Cerebellar cortex (tissue), 1 donor: ENCODE results near the gene ANKS6.

Experiments
- DNase-seq: peaks from one replicate; pipeline ENCODE4 v3.0.0-alpha.2; 2015; ENCODE audit warnings: low spot score

The ANKS6 gene

DNA sequence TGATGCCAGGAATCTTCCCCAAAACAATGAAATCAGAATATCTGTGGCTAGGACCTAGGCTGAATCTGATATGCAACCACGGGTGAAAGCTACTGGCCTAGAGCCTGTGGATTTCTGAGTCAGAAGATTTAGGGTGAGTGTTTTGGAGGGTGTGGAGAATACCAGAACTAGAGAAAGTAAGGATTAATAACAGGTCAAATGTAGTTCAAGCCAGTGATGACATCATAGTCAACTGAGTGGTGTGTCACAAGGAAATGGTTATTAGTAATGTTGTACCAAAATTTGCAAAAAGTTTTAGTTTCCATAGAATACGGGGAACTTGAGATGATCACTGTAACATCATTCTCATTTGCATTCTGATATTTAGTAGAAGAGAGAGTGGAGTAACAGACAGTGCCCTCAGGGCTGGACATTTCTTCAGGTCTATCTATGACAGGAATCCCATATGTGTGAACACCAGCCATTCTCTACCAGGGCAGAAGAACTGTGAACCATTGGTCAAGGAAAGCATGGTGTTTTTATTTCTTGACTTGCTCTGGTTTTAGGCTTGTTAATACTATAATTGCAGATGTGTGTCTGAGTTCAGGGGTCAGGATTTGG, 14.8 kb upstream of the ANKS6 start:
- DNase-seq: no peak

DNA sequence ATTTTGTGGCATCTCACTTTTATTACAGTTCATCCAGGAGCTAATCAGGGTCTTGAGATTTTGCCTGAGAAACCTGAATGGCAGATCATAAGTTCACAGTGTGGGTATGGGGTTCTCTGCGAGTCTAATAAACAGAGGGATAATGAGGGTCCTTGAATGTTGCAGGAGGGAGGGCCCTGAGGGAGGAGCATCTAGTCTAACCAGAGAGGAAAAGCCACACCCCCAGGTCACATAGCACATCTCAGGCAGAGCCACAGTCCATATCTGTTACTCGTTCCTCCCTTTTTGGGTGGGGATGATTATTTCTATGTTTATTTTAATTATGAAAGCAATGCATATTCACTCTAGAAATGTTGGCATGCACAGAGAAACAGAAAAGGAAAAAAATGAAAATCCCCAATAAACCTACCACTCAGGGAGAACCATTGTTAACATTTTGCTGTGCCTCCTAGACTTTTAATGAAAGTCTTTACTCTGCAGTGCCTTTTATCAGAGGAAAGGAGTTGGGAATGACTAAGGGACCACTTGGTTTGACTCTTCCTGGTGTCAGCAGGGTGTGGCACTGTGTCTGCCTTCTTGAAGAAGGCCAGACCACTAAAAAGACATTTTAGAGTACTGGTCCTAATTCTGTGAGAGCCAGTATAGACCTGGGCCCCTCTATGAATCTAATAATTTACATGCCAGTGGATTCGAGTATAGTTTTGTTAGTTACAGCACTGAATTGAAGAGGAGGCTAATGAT, 13.9 kb upstream of the ANKS6 start:
- no peak for DNase-seq

DNA sequence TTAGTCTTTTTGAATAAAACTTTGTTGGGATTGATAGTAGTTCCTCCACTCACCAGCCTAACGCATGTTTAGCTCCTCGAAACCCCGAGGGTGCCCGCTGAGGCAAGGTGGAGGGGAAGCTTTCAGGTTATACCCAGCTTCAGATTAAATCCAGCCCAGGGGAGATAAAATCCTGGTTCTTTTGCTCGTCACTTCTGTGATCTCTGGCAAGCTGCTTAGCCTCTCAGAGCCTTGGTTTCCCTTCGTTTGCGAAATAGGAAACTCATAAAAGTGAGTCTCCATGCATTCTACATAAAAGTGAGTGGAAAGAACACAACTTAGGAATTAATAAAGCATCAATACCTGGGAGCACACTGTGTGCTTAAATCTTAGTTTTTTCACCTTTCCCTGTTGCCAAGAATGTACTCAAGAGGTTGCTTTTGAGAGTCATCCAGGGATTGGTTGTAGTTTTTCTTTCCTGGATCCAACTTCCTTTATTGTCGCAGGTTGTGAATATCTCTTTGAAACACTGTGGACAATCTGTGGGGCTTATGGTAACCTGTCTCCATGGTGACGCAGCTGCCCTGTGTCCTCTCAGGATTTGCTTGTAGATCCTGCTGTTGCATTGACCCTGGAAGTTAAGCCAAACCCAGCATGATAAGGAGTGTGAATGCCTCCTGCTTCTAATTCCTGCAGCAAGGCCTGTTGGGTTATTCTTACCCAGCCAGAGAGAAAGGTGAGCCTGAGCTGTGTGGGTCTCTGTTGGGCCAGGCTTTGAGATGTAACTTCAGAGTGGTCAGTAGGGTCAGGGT, 13.2 kb upstream of the ANKS6 start:
- peak; percentile 46 for DNase-seq

- DNase-seq: no peak
These were observed 12.5 kb upstream of the ANKS6 start for GRCh38 chr9:98808875-98809274.

- DNase-seq: peak; percentile 49
These were observed 12.1 kb upstream of the ANKS6 start for GRCh38 chr9:98808411-98808815.

DNA sequence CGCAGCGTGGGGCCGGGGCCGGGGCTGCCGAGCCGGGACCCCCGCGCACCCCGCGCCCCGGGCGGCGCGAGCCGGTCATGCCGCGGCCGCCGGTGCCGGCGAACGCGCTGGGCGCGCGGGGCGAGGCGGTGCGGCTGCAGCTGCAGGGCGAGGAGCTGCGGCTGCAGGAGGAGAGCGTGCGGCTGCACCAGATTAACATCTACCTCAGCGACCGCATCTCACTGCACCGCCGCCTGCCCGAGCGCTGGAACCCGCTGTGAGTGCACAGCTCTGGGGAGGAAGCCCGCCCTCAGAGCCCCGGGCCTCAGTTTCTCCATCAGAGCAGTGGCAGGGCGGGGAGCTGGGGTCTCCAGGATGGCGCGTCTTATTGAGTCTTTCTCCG, 11.4 kb upstream of the ANKS6 start:
- no peak for DNase-seq

DNA sequence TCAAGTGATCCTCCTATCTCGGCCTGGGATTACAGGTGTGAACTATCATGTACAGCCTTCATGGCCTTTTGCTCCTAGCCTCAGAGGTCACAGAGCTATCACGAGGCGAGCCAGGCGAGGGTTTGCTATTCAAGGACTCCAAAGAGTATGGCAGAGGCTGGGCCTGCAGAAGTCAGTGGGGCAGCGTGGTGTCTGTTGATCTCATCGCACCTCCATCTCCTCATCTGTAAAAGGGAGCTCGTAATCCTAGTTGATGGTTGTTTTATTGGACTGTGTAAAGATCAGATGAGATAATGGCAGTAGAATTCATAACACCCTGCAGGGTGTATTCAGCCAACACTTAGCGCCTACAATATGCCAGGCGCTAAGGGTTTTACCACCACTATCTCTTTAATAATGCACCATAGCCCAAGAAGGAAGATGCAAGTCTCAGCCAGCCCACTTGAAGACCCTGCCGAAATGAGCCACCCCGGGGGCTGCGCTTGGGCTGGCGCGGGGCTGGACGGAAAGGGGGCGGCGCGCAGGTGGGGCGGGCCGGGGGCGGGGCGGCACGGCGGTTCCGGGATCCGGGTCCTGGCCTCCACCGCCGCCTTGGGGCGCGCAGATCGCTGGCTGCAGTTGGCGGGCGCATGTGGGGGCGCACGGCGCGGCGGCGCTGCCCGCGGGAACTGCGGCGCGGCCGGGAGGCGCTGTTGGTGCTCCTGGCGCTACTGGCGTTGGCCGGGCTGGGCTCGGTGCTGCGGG, 10.9 kb upstream of the ANKS6 start, which contains the start of gene GALNT12:
GALNT12 (plus strand) TSS at position 601 of the 744 bp plus-strand sequence; CDS start at position 630, 29 bp downstream.
- no peak for DNase-seq

DNA sequence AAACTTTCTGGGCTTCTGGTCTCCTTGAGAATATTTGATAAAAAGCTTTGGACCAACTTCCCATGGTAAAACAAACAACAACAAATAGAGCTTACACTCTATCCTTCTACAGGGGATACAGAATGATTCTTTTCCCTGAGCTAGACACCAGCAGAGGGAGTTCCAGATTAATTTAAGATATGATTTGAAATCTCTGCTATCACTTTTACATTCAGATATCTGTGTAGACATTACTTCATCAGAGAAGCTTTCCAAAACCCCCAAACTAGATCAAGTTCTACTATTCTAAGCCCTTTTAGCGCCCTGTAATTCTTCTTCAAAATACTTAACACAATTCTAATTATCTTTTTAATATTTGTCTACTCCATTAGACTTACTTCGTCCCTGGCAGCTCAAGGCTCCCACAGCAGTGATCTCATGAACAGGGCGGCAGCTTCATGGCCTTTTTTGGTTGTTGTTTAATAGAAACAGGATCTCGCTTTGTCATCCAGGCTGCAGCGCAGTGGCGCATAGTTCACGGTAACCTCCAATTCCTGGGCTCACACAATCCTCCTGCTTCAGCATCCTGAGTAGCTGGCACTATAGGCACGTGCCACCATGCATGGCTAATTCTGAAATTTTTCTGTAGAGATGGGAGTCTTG, 10.2 kb upstream of the ANKS6 start:
- DNase-seq: peak; percentile 83

DNA sequence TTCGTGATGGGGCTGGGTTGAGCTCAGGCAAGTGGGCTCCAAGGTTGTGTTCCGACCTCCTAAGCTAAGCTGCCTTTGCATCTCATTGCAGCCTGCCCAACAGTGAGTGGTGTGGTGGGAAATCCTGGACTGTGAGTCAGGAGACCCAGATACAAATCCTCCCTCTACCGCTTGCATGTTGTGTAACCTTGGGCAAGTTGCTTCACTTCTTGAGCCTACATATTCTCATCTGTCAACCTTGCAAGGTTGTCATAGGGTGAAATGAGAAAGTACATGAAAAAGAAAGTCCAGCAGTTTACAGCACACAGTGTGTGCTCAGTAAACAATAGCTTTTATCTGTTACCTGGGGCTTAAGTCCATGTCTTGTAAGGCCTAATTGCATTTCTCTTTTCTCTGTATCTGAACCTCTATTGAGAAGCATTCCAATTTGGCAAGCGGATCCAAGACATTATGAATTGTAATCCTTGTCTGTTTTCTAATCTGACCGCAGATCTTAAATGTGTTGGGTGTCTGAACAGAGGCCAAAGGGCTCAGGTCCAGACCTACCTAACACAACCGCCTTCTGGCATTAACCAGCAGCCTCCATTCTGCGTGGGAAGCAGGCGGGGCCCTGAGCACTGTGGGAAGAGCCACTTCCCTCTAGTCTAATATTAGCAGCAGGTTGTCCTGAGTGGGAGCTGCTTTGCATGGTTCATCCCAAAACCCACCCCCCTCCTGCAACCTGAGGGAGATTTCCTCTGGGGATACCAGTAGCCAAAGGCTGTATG, 9.3 kb upstream of the ANKS6 start:
- DNase-seq: peak; percentile 53

DNA sequence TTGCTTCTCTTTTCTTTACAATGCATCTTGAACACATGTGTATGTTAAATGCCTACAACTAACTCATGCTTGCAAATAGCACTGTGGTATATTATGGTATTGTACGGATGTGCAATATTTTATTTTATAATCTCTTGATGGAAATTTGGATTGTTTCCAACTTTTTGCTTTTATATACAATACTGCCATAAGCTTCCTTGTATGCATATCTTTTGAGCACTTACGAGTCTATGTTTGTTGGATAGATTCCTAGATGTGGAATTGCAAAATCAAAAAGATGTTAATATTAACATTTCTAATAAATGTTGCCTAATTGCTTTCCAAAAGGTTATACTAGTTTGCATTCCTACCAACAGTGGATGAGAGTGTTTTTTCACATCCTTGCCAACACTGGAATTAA, 7.7 kb upstream of the ANKS6 start:
- DNase-seq: no peak

GRCh38 chr9:98801969-98802371, 5.6 kb upstream of the ANKS6 start:
- DNase-seq: peak; percentile 54

- DNase-seq: peak; percentile 90
These were observed 5.2 kb upstream of the ANKS6 start for GRCh38 chr9:98801561-98801960.

DNA sequence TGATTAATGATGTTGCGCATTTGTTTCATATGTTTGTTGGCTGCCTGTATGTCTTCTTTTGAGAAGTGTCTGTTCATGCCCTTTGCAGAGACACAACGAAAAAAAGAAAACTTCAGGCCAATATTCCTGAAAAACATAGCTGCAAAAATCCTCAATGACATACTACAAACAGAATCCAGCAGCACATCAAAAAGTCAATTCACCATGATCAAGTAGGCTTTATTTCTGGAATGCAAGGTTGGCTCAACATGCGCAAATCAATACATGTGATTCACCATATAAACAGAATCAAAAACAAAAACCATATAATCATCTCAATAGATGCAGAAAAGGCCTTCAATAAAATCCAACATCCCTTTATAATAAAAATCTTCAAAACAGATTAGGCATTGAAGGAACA, 1.9 kb upstream of the ANKS6 start:
- no peak for DNase-seq

GRCh38 chr9:98797491-98797890, 1.1 kb upstream of the ANKS6 start:
- no peak for DNase-seq

- peak; percentile 17 for DNase-seq
These were observed 388 bp downstream of the ANKS6 start for GRCh38 chr9:98795970-98796363.

- DNase-seq: no peak
These were observed 930 bp downstream of the ANKS6 start for GRCh38 chr9:98795295-98795955.

DNA sequence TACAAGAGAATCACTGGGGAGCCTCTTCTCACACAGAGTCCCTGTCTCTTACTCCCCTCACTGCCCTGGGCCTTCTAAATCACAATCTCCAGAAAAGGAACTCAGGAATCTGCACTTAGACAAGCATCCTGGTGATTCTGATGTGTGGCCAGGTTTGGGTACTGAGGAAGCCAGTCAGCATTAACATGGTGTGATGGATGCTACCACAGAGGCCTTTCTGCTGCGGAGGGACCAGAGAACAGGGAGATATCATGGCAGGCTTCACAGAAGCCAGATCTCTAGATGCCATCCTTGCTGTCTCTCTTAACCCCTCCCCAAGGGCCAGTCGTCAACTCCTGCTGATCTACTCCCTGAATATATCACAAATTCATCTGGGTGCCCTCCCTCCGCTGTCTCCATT, 1.6 kb downstream of the ANKS6 start:
- peak; percentile 38 for DNase-seq

- peak; percentile 47 for DNase-seq
These were observed 3.3 kb downstream of the ANKS6 start for GRCh38 chr9:98793031-98793430.

DNA sequence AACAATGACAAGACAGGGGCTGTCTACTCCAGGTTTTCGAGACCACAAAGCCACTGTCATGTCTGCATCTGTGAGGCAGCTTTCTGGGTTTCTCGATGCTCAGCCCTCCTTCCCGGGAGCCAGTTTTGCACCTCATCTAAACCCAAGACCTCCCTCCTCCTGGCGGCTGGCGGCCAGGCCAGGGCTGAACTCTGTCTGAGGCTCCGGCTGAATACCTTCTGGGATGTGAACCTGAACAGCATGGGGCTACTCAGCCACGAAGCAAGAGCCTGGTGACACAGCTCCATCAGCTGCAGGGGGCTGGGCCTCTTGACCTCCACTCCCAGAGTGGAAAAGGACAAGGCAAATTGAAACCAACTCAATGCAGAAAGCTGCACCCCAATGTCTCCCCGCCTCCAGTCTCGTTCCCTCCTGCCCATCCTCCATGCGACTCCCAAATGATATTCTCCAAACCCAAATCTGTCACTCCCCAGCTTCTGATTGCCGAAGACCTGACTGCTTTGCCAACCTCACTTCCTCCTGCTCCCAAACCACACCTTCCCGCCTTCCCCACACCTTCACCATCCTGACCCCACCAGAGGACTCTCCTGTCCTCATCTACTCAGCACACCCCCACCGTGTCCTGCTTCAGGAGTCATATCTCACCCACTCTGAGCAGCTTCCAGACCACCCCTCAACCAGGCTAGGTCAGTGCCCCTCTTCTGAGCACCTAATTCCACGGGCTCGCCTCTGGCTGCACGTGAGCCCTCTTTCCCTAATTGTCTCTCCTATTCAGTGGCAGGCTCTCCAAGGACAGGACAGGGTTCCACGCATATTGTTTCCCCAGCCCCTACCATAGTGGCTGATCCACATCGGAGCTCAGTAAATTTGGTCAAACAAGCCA, 4.5 kb downstream of the ANKS6 start:
- no peak for DNase-seq
